Chondrocyte (in vitro differentiated cells): ENCODE data around the gene NPLOC4. TPM values are rescaled to one million over a fixed set of nuclear protein-coding genes. Genes with fewer than 3 reads are reported as not detected.

Source experiments
- DNase-seq: peaks from one replicate; pipeline ENCODE4 v3.0.0; 2021; ENCODE audit warnings: mixed read lengths, low spot score
- H3K27ac Mint-ChIP-seq: one replicate; pipeline ENCODE4 v1.8.0; 2021; ENCODE audit warnings: mild to moderate bottlenecking, moderate library complexity, mixed read lengths; ENCODE audit not compliant: unreplicated experiment
- H3K27me3 Mint-ChIP-seq: 2 replicates; pipeline ENCODE4 v1.8.0; 2021; ENCODE audit warnings: low read depth, mixed read lengths
- H3K36me3 Mint-ChIP-seq: 2 replicates; pipeline ENCODE4 v1.8.0; 2021; ENCODE audit warnings: low read depth, mixed read lengths
- H3K4me1 Mint-ChIP-seq: 2 replicates; pipeline ENCODE4 v1.8.0; 2021; ENCODE audit warnings: low read depth, mild to moderate bottlenecking, mixed read lengths
- H3K4me3 Mint-ChIP-seq: one replicate; pipeline ENCODE4 v1.8.0; 2021; ENCODE audit warnings: mild to moderate bottlenecking, moderate library complexity, mixed read lengths; ENCODE audit not compliant: unreplicated experiment
- H3K9me3 Mint-ChIP-seq: 2 replicates; pipeline ENCODE4 v1.8.0; 2021; ENCODE audit warnings: low read depth, mixed read lengths
- total RNA-seq: library from RNA; stranded (reverse); gene quantifications from 3 replicates; pipeline ENCODE4 v1.2.1, GENCODE V29; 2021
- TF ChIP-seq, protein P1 (sequence below): fragments of 200-600 bp; sonication (generic); IDR thresholded peaks from 2 replicates; pipeline ENCODE4 v1.5.0; 2021; ENCODE audit warnings: antibody characterized with exemption, mild to moderate bottlenecking, moderate library complexity

NPLOC4 gene
- total RNA-seq, 1 donor from 2014 or later: 110 TPM

DNA sequence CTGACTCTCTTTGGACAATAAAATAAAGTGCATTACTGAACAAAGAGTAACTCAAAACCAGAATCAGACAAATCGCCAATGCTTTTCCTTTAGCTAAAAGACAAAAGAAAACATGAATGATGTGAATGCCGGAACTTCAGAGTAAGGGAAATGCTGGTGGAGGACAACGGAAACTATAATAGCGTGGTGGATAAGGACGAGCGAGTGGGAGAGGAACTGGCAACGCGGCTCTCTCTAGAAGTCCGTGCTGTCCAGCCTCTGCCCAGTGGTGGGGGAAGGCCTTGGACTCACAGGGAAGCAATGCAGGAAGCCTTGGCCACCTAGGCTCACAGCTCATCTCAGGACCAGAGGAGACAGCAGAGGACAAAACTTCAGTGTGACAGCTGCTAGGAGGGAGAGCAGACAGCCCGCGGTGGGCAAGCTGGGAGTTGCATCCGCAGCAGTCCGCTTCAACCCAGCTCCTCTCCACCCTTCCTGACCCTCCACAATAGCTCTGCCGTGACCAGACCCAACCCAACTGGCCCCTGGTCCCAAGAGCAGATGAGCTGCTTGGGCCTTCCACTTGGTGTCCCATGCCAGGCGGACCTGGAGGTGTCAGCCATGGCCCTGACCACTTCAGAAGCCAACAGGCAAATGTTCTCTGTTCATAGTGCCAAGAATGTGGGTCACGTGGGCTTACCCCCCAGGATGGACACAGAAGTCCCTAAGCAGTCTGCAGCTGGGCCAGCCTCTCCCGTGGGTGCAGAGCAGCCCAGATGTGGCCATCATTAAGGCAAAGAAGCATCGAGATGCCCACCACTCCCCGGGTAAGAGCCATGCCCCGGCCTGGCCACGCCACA, 79.4 kb downstream of the NPLOC4 start:
- peaks cover 30% of the 10 kb centered on the region for H3K36me3 Mint-ChIP-seq
- H3K9me3 Mint-ChIP-seq: no peaks in the 10 kb centered on the region
- peaks cover 68% of the 10 kb centered on the region for H3K4me1 Mint-ChIP-seq
- TF ChIP-seq, protein P1, sequence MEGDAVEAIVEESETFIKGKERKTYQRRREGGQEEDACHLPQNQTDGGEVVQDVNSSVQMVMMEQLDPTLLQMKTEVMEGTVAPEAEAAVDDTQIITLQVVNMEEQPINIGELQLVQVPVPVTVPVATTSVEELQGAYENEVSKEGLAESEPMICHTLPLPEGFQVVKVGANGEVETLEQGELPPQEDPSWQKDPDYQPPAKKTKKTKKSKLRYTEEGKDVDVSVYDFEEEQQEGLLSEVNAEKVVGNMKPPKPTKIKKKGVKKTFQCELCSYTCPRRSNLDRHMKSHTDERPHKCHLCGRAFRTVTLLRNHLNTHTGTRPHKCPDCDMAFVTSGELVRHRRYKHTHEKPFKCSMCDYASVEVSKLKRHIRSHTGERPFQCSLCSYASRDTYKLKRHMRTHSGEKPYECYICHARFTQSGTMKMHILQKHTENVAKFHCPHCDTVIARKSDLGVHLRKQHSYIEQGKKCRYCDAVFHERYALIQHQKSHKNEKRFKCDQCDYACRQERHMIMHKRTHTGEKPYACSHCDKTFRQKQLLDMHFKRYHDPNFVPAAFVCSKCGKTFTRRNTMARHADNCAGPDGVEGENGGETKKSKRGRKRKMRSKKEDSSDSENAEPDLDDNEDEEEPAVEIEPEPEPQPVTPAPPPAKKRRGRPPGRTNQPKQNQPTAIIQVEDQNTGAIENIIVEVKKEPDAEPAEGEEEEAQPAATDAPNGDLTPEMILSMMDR: no peak
- H3K4me3 Mint-ChIP-seq: no peak overlapping the region
- peak overlapping the region; percentile 24 for H3K27ac Mint-ChIP-seq
- no peaks in the 10 kb centered on the region for H3K27me3 Mint-ChIP-seq
- DNase-seq: no peak

DNA sequence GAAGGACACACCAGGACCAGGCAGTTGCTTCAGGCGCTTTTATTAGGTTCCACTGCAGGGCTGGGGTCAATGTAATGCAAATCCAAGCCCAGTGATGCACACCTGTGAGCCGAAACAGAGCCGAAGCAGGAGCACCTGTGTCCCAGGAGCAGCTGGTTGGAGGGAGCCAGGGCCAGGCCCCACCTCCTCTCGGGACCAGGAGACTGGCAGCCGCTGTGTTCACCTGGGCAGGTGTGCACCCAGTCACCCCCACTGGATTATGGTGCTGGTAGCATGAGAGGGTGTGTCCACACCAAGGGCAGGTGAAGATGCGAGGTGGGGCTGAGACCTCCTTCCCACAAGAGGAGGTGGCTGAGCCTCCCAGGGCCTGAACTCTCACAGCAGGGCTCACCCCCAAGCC, 80.0 kb downstream of the NPLOC4 start:
- H3K27ac Mint-ChIP-seq: peak overlapping the region; percentile 78
- peaks cover 29% of the 10 kb centered on the region for H3K36me3 Mint-ChIP-seq
- peaks cover 64% of the 10 kb centered on the region for H3K4me1 Mint-ChIP-seq
- no peak overlapping the region for H3K4me3 Mint-ChIP-seq
- TF ChIP-seq, protein P1: no peak
- no peaks in the 10 kb centered on the region for H3K9me3 Mint-ChIP-seq
- H3K27me3 Mint-ChIP-seq: no peaks in the 10 kb centered on the region
- DNase-seq: no peak

DNA sequence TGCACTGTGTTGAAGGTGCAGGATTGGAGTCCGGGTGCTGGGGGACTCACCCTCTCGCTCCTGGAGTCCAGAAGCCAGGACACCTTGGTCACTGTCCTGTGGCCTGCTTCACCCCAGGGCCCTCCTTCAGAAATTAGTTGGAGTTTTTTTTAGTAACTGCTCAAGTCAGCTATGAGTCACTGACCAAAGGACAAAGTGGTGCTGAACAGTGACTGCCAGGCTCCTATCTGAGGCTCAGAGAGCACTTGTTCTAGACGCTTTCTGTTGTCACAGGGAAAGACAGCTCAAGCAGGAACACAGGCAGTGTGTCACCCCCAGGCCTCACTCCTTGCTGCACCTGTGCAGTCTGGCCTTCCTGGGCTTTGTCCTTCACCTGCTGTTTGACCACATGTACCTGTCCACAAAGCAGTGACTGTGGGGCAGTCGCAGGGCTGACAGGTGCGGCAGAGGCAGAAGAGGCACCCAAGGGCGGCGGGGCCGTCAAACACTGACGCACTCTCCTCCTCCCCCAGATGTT, 80.7 kb downstream of the NPLOC4 start:
- H3K27me3 Mint-ChIP-seq: no peaks in the 10 kb centered on the region
- H3K4me1 Mint-ChIP-seq: peaks cover 62% of the 10 kb centered on the region
- H3K36me3 Mint-ChIP-seq: peaks cover 27% of the 10 kb centered on the region
- peak overlapping the region; percentile 78 for H3K27ac Mint-ChIP-seq
- TF ChIP-seq, protein P1: no peak
- DNase-seq: no peak
- no peak overlapping the region for H3K4me3 Mint-ChIP-seq
- H3K9me3 Mint-ChIP-seq: no peaks in the 10 kb centered on the region

DNA sequence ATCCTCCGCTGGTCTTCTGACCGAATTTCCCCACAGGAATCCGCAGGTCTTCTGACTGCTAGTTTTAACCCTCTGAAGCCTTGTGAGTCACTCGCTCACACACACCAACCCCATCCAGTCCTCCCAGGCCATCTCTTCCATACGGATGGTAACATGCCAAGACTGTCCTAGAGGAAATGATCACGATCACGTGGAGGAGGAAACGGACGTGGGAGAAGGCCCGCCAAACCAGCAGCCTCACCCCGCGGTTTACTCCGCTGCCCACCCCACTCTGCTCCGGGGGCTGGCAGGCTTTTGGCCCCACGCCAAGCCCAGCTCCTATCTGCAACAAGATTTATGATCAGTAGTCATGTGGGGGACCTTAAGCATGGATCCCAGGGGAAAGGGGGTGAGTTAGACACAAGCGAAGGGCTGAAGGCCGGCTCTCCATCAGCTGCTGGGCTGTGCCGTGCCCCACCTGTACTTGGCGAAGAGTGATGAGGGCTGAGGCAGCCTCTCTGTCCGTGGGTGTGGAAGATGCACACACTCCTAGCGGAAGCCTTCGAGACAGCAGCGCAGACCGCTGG, 83.2 kb downstream of the NPLOC4 start:
- H3K27me3 Mint-ChIP-seq: no peaks in the 10 kb centered on the region
- peak overlapping the region; percentile 80 for H3K4me3 Mint-ChIP-seq
- peaks cover 71% of the 10 kb centered on the region for H3K4me1 Mint-ChIP-seq
- no peak for DNase-seq
- H3K9me3 Mint-ChIP-seq: no peaks in the 10 kb centered on the region
- H3K27ac Mint-ChIP-seq: peak overlapping the region; percentile 98
- TF ChIP-seq, protein P1: no peak
- H3K36me3 Mint-ChIP-seq: peaks cover 29% of the 10 kb centered on the region

DNA sequence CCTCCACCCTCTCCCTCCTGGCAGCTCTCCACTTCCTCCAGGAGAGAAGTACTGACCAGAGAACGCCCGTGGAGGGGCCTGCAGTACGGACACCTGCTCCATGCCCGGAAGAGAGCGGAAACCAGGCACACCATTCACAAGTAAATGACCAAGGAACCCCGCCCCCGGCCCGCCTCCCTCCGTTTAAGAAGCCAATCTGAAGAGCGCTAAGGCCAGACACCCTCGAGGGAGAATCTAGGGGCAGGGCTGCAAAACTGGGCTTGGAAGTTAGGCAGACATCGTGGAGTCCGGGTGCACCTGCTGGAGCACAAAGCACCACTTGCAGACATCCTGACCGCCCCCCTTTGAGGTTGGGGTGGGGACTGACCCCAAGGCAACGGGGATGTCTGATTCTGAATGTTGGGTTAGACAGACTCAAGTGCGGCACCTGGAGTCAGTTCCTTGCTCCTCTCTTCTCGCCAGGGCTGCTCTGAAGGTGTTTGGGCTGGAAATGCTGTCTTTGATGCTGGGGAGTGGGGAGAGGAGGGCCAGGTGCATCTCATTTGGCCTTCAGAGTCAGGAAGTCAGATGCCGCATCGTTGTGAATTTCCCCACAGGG, 83.8 kb downstream of the NPLOC4 start:
- H3K4me1 Mint-ChIP-seq: peaks cover 68% of the 10 kb centered on the region

More for the DNA sequence above, 83.8 kb downstream of the NPLOC4 start:
- H3K36me3 Mint-ChIP-seq: peaks cover 24% of the 10 kb centered on the region
- H3K9me3 Mint-ChIP-seq: no peaks in the 10 kb centered on the region
- H3K4me3 Mint-ChIP-seq: peak overlapping the region; percentile 80
- no peak for DNase-seq
- H3K27me3 Mint-ChIP-seq: no peaks in the 10 kb centered on the region
- TF ChIP-seq, protein P1: peak; percentile 56
- H3K27ac Mint-ChIP-seq: peak overlapping the region; percentile 98
